Osteoblast (primary cell): ENCODE data around the gene JAZF1. TPM values are rescaled to one million over a fixed set of nuclear protein-coding genes. Genes with fewer than 3 reads are reported as not detected.

Experiments
- DNase-seq: peaks from one replicate; pipeline ENCODE4 v3.0.0; 2011; ENCODE audit warnings: low spot score, mixed read lengths; ENCODE audit not compliant: insufficient read length; ENCODE audit errors: missing footprints
- H2AFZ ChIP-seq: 2 replicates; pipeline ENCODE4 v1.6.0; 2011; ENCODE audit warnings: mild to moderate bottlenecking, low read length
- H3K27ac ChIP-seq: 2 replicates; pipeline ENCODE4 v1.5.1; 2011; ENCODE audit warnings: mild to moderate bottlenecking, low read depth, low read length, moderate library complexity
- H3K27me3 ChIP-seq: 2 replicates; pipeline ENCODE4 v1.6.0; 2012; ENCODE audit warnings: mild to moderate bottlenecking, control low read depth, inconsistent platforms, low read length, moderate library complexity; ENCODE audit not compliant: insufficient read depth
- H3K36me3 ChIP-seq: 2 replicates; pipeline ENCODE4 v1.5.1; 2011; ENCODE audit warnings: mild to moderate bottlenecking, low read length, control low read depth, moderate library complexity; ENCODE audit not compliant: insufficient read depth
- H3K4me1 ChIP-seq: 2 replicates; pipeline ENCODE4 v1.5.1; 2011; ENCODE audit warnings: mild to moderate bottlenecking, low read length, control low read depth, moderate library complexity; ENCODE audit not compliant: insufficient read depth
- H3K4me2 ChIP-seq: 2 replicates; pipeline ENCODE4 v1.6.0; 2011; ENCODE audit warnings: mild to moderate bottlenecking, low read length; ENCODE audit not compliant: insufficient read depth
- H3K4me3 ChIP-seq: fragments of 200-600 bp; sonication (generic); 3 replicates; pipeline ENCODE4 v1.5.1; 2012; ENCODE audit warnings: mild to moderate bottlenecking, low read length, inconsistent platforms; ENCODE audit not compliant: insufficient read depth
- H3K79me2 ChIP-seq: 2 replicates; pipeline ENCODE4 v1.6.0; 2012; ENCODE audit warnings: mild to moderate bottlenecking, low read length, control low read depth, inconsistent platforms; ENCODE audit not compliant: insufficient read depth
- H3K9me3 ChIP-seq: 2 replicates; pipeline ENCODE4 v1.5.1; 2011; ENCODE audit warnings: low read depth, low read length, control low read depth
- H4K20me1 ChIP-seq: 2 replicates; pipeline ENCODE4 v1.6.0; 2012; ENCODE audit warnings: mild to moderate bottlenecking, low read length, control low read depth; ENCODE audit not compliant: insufficient read depth
- CTCF ChIP-seq: IDR thresholded peaks from 2 replicates; pipeline ENCODE4 v1.5.1; 2011; ENCODE audit warnings: mild to moderate bottlenecking, low read depth, low read length, moderate library complexity; ENCODE audit errors: extremely low read depth
- total RNA-seq: library from RNA; depleted of rRNA; stranded (reverse); fragments of >200 nt; gene quantifications from 2 replicates; pipeline ENCODE4 v1.2.3, GENCODE V29; 2012

Gene JAZF1
- total RNA-seq, 1 donor = 15.9 TPM

GRCh38 chr7:28107960-28108359 is 72.6 kb downstream of the JAZF1 start:
- peak overlapping the region; percentile 6 for H3K4me3 ChIP-seq
- H3K27me3 ChIP-seq = no peaks in the 10 kb centered on the region
- no peak for TF ChIP-seq CTCF
- peaks cover 52% of the 10 kb centered on the region for H3K79me2 ChIP-seq
- peak overlapping the region; percentile 8 for H3K4me2 ChIP-seq
- peak overlapping the region; percentile 57 for H3K27ac ChIP-seq
- H3K4me1 ChIP-seq = peaks cover 22% of the 10 kb centered on the region
- no peak for DNase-seq
- no peaks in the 10 kb centered on the region for H3K36me3 ChIP-seq
- H3K9me3 ChIP-seq = no peaks in the 10 kb centered on the region
- no peak overlapping the region for H2AFZ ChIP-seq
- no peaks in the 10 kb centered on the region for H4K20me1 ChIP-seq

- Histone ChIP-seq H2AFZ (no peak overlapping the region), H3K4me1 (peaks cover 26% of the 10 kb centered on the region), H3K79me2 (peaks cover 57% of the 10 kb centered on the region), H3K36me3 (no peaks in the 10 kb centered on the region), H3K9me3 (no peaks in the 10 kb centered on the region), H3K4me3 (no peak overlapping the region), H4K20me1 (no peaks in the 10 kb centered on the region), H3K27ac (no peak overlapping the region), H3K4me2 (no peak overlapping the region), H3K27me3 (no peaks in the 10 kb centered on the region)
- DNase-seq = no peak
- TF ChIP-seq CTCF = no peak
Observed at GRCh38 chr7:28106321-28106829, 74.2 kb downstream of the JAZF1 start.

- H4K20me1 ChIP-seq = no peaks in the 10 kb centered on the region
- no peak overlapping the region for H3K4me2 ChIP-seq
- H3K4me1 ChIP-seq = peaks cover 26% of the 10 kb centered on the region
- H3K9me3 ChIP-seq = no peaks in the 10 kb centered on the region
- peaks cover 57% of the 10 kb centered on the region for H3K79me2 ChIP-seq
- H3K36me3 ChIP-seq = no peaks in the 10 kb centered on the region
- no peaks in the 10 kb centered on the region for H3K27me3 ChIP-seq
- H3K4me3 ChIP-seq = no peak overlapping the region
- H2AFZ ChIP-seq = no peak overlapping the region
- no peak for TF ChIP-seq CTCF
- H3K27ac ChIP-seq = no peak overlapping the region
- DNase-seq = no peak
Observed at GRCh38 chr7:28105234-28105633, 75.4 kb downstream of the JAZF1 start.

GRCh38 chr7:28104811-28105210 is 75.8 kb downstream of the JAZF1 start:
- Histone ChIP-seq H3K27me3 (no peaks in the 10 kb centered on the region), H3K9me3 (no peaks in the 10 kb centered on the region), H3K4me2 (no peak overlapping the region), H3K79me2 (peaks cover 57% of the 10 kb centered on the region), H3K27ac (no peak overlapping the region), H3K4me1 (peaks cover 26% of the 10 kb centered on the region), H4K20me1 (no peaks in the 10 kb centered on the region), H2AFZ (no peak overlapping the region), H3K36me3 (no peaks in the 10 kb centered on the region), H3K4me3 (no peak overlapping the region)
- no peak for TF ChIP-seq CTCF
- no peak for DNase-seq
